NCI-H2171 (cell line): Measurements from ENCODE around the gene MACROD2.

ENCODE experiments used
- DNase-seq: peaks from one replicate; lab custom pipeline; 2025; lab: John Stamatoyannopoulos, UW

MACROD2 gene

GRCh38 chr20:14816471-14816870, 821.2 kb downstream of the MACROD2 start:
- no peak for DNase-seq

- no peak for DNase-seq
Measured at GRCh38 chr20:14817101-14817500, 821.8 kb downstream of the MACROD2 start.

GRCh38 chr20:14820771-14821170, 825.5 kb downstream of the MACROD2 start:
- no peak for DNase-seq

GRCh38 chr20:14821251-14821650, 825.9 kb downstream of the MACROD2 start:
- no peak for DNase-seq

GRCh38 chr20:14824996-14825395, 829.7 kb downstream of the MACROD2 start:
- no peak for DNase-seq

GRCh38 chr20:14826543-14827313, 831.4 kb downstream of the MACROD2 start:
- peak; percentile 23 for DNase-seq

GRCh38 chr20:14828459-14828858, 833.1 kb downstream of the MACROD2 start:
- no peak for DNase-seq

GRCh38 chr20:14829906-14830305, 834.6 kb downstream of the MACROD2 start:
- peak; percentile 52 for DNase-seq

GRCh38 chr20:14830466-14830865, 835.1 kb downstream of the MACROD2 start:
- DNase-seq: peak; percentile 90

GRCh38 chr20:14830899-14831298, 835.6 kb downstream of the MACROD2 start:
- peak; percentile 74 for DNase-seq

GRCh38 chr20:14832630-14833029, 837.3 kb downstream of the MACROD2 start:
- no peak for DNase-seq

- DNase-seq: peak; percentile 50
Measured at GRCh38 chr20:14838663-14839628, 843.6 kb downstream of the MACROD2 start.

GRCh38 chr20:14845199-14846160, 850.2 kb downstream of the MACROD2 start:
- DNase-seq: no peak

- no peak for DNase-seq
Measured at GRCh38 chr20:14848806-14849205, 853.5 kb downstream of the MACROD2 start.

- DNase-seq: no peak
Measured at GRCh38 chr20:14853079-14853478, 857.8 kb downstream of the MACROD2 start.

- no peak for DNase-seq
Measured at GRCh38 chr20:14855171-14855570, 859.9 kb downstream of the MACROD2 start.

GRCh38 chr20:14859627-14860026, 864.3 kb downstream of the MACROD2 start:
- no peak for DNase-seq

- no peak for DNase-seq
Measured at GRCh38 chr20:14860410-14860814, 865.1 kb downstream of the MACROD2 start.

GRCh38 chr20:14861028-14861699, 865.8 kb downstream of the MACROD2 start:
- no peak for DNase-seq

GRCh38 chr20:14865169-14865568, 869.9 kb downstream of the MACROD2 start:
- no peak for DNase-seq

GRCh38 chr20:14865731-14866130, 870.4 kb downstream of the MACROD2 start:
- no peak for DNase-seq
